GM19463 (cell line): ENCODE data around the gene OR4E2.
"Not testable (repeated sequence)": the region's sequence is repeated elsewhere in the genome, so short reads cannot be mapped to it uniquely, and the experiment has no call there.

Experiments used
- ATAC-seq: cut with Tn5 transposase; IDR thresholded peaks from one replicate; pipeline ENCODE4 v1.9.1; 2021; ENCODE audit warnings: mild to moderate bottlenecking, moderate library complexity; ENCODE audit not compliant: unreplicated experiment

The OR4E2 gene

DNA sequence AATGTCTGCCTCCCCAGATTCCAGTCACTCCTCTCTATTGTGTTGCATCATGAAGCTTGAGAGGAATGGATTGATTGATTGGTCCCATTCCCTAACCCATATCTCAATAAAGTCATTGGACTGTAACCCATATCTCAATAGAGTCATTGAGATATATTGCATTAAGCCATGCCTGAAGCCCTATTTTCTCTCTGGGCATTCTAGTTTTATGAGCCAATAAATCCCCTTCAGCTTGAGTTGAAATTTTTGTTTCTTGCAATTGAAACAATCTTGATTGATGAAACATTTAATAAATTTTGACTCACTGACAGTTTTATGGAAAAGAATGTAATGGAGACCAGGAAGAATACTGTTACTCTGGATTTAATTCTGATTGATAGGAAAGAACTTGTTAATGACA, 40.8 kb downstream of the OR4E2 start:
- ATAC-seq, result no peak

GRCh38 chr14:21697662-21698061, 44.0 kb downstream of the OR4E2 start:
- ATAC-seq, result not testable (repeated sequence)

GRCh38 chr14:21698538-21698937, 44.9 kb downstream of the OR4E2 start:
- ATAC-seq, result not testable (repeated sequence)

DNA sequence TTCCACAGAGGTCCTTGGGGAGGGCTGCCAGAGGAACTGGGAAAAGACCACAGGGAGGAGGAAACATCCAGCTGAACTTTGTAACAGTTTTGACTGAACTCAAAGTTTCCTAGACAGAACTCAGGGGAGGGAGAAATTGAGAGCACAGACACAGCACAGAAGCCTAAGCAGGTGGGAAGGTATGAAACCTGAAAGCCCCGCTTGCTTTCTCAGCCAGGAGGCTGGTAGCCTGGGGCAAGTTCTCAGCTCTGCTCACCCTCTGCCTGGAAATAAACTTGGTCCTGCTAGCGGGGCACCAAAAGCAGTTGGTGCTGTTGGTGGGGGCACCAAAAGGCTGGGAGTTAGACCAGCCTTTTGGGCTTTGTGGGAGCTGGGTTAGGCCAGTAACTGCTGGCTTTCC, 45.9 kb downstream of the OR4E2 start:
- ATAC-seq, result no peak

- no peak for ATAC-seq
These were observed 48.7 kb downstream of the OR4E2 start for GRCh38 chr14:21702316-21702715.

- ATAC-seq, result no peak
These were observed 50.0 kb downstream of the OR4E2 start for GRCh38 chr14:21703357-21704326.

- ATAC-seq, result no peak
These were observed 50.7 kb downstream of the OR4E2 start for GRCh38 chr14:21704338-21704737.

DNA sequence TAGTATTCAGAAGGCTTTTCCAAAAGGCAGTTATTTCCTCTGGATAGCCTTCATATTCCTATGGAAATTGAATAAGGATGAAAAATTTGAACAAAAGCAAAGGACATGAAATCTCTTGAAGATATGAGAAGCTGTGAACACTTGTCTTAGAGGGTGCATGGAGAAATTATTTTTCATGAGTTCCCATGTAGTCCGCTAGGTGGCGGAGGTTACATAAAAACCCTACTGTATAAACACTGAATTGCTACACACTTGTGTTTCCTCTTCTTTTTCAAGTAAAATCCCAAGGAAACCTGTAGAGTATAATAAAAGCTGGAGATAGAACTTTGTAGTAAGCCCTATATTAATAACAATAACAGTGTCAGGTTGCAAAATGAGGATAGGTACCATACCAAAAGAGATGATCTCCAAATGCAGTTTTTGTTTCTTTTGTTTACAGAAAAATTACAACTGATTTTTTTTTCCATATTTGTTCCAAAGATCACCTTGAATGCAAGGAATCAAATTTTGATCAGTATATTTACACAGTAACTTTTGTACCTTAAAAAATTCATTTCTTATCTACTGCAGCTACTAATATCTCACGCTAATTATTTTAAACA, 57.8 kb downstream of the OR4E2 start:
- ATAC-seq, result peak; percentile 63

DNA sequence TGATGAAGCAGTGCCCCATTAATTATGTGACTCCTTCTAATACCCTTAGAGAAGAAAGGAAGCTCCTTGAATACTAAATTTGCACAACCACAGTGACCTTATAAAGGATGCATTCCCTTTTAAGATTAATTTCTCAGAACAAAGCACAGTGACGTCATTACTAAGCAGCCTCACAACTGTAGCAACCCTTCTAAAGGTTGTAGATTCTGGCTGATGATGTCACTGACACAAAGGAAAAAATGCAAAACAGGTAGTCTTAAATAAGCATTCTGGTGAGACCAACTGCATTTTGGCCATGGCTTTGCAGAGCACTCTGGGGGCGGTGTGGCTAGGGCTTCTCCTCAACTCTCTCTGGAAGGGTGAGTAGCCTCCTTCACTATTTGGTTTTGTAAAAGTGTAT, 58.4 kb downstream of the OR4E2 start:
- no peak for ATAC-seq

DNA sequence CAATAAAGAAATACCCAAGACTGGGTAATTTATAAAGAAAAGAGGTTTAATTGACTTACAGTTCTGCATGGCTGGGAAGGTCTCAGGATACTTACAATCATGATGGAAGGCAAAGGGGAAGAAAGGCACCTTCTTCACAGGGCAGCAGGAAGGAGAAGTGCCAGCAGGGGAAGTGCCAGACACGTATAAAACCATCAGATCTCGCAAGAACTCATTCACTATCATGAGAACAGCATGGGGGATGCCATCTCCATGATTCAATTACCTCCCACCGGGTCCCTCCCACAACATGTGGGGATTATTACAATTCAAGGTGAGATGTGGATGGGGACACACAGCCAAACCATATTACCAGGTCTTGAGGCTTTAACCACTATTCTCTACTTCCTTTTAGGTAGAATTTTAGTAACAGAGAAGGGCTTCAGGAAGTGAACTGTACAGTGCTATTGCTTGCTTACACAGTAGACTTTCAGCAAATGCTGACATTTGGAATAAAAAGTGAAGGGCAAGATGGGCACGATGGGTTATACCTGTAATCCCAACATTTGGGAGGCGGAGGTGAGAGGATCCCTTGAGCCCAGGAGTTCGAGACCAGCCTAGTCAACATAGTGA, 60.8 kb downstream of the OR4E2 start:
- ATAC-seq, result no peak
